Measurements from ENCODE around the gene CCSER1. TPM values are rescaled to one million over a fixed set of nuclear protein-coding genes. Genes with fewer than 3 reads are reported as not detected.

The CCSER1 gene
- polyA plus RNA-seq, 1 donor from 2014 or later: 20.8 TPM

GRCh38 chr4:91577864-91578263 lies 1450.7 kb downstream of the CCSER1 start:
- no peak for TF ChIP-seq POLR2AphosphoS5 (IDR thresholded peaks at IDR 0.05)
- no peak for TF ChIP-seq EZH2 (IDR thresholded peaks at IDR 0.05; ENCODE audit: borderline replicate concordance, insufficient read depth, low read length, poor library complexity, severe bottlenecking)
- no peak for TF ChIP-seq TAF1 (IDR thresholded peaks at IDR 0.05; ENCODE audit: low read depth)
- no peak for TF ChIP-seq EP300 (conservative IDR thresholded peaks at IDR 0.05; ENCODE audit: poor library complexity, severe bottlenecking)
- no peak for TF ChIP-seq MXI1 (conservative IDR thresholded peaks at IDR 0.05; ENCODE audit: poor library complexity, severe bottlenecking)
- TF ChIP-seq, protein P1, sequence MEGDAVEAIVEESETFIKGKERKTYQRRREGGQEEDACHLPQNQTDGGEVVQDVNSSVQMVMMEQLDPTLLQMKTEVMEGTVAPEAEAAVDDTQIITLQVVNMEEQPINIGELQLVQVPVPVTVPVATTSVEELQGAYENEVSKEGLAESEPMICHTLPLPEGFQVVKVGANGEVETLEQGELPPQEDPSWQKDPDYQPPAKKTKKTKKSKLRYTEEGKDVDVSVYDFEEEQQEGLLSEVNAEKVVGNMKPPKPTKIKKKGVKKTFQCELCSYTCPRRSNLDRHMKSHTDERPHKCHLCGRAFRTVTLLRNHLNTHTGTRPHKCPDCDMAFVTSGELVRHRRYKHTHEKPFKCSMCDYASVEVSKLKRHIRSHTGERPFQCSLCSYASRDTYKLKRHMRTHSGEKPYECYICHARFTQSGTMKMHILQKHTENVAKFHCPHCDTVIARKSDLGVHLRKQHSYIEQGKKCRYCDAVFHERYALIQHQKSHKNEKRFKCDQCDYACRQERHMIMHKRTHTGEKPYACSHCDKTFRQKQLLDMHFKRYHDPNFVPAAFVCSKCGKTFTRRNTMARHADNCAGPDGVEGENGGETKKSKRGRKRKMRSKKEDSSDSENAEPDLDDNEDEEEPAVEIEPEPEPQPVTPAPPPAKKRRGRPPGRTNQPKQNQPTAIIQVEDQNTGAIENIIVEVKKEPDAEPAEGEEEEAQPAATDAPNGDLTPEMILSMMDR (IDR thresholded peaks at IDR 0.05; ENCODE audit: poor library complexity, severe bottlenecking): no peak
- no peak for TF ChIP-seq SMC3 (conservative IDR thresholded peaks at IDR 0.05; ENCODE audit: poor library complexity)
- no peak for TF ChIP-seq RAD21 (conservative IDR thresholded peaks at IDR 0.05)
- TF ChIP-seq, protein P2, sequence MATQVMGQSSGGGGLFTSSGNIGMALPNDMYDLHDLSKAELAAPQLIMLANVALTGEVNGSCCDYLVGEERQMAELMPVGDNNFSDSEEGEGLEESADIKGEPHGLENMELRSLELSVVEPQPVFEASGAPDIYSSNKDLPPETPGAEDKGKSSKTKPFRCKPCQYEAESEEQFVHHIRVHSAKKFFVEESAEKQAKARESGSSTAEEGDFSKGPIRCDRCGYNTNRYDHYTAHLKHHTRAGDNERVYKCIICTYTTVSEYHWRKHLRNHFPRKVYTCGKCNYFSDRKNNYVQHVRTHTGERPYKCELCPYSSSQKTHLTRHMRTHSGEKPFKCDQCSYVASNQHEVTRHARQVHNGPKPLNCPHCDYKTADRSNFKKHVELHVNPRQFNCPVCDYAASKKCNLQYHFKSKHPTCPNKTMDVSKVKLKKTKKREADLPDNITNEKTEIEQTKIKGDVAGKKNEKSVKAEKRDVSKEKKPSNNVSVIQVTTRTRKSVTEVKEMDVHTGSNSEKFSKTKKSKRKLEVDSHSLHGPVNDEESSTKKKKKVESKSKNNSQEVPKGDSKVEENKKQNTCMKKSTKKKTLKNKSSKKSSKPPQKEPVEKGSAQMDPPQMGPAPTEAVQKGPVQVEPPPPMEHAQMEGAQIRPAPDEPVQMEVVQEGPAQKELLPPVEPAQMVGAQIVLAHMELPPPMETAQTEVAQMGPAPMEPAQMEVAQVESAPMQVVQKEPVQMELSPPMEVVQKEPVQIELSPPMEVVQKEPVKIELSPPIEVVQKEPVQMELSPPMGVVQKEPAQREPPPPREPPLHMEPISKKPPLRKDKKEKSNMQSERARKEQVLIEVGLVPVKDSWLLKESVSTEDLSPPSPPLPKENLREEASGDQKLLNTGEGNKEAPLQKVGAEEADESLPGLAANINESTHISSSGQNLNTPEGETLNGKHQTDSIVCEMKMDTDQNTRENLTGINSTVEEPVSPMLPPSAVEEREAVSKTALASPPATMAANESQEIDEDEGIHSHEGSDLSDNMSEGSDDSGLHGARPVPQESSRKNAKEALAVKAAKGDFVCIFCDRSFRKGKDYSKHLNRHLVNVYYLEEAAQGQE (IDR thresholded peaks at IDR 0.05; ENCODE audit: borderline replicate concordance): no peak
- Histone ChIP-seq H3K79me2 (replicated peaks; ENCODE audit: insufficient read depth, low read length) (no peaks in the 10 kb centered on the region), H3K9me3 (ENCODE audit: low read length) (no peaks in the 10 kb centered on the region), H2AFZ (ENCODE audit: low read depth, low read length) (no peak overlapping the region), H3K9me2 (ENCODE audit: insufficient read depth, low read length) (no peaks in the 10 kb centered on the region), H4K20me1 (ENCODE audit: insufficient read depth) (no peaks in the 10 kb centered on the region), H3K27me3 (ENCODE audit: insufficient read depth, low read depth, low read length) (no peaks in the 10 kb centered on the region), H3K36me3 (ENCODE audit: insufficient read depth, low read length) (no peaks in the 10 kb centered on the region), H3K4me2 (ENCODE audit: low read length) (no peak overlapping the region), H3F3A (ENCODE audit: insufficient read depth, low read length, poor library complexity, severe bottlenecking) (no peaks in the 10 kb centered on the region), H3K9ac (ENCODE audit: low read length) (no peak overlapping the region), H3K4me3 (ENCODE audit: low read length) (no peak overlapping the region), H3K27ac (ENCODE audit: low read length) (no peak overlapping the region)

GRCh38 chr4:91590260-91590659 lies 1463.1 kb downstream of the CCSER1 start:
- H3K4me2 ChIP-seq (ENCODE audit: low read length): no peak overlapping the region
- no peak overlapping the region for H3K9ac ChIP-seq (ENCODE audit: low read length)
- peaks cover 3% of the 10 kb centered on the region for H3F3A ChIP-seq (ENCODE audit: insufficient read depth, low read length, poor library complexity, severe bottlenecking)
- H3K36me3 ChIP-seq (ENCODE audit: insufficient read depth, low read length): no peaks in the 10 kb centered on the region
- H3K27ac ChIP-seq (ENCODE audit: low read length): no peak overlapping the region
- no peaks in the 10 kb centered on the region for H3K9me3 ChIP-seq (ENCODE audit: low read length)
- no peak overlapping the region for H2AFZ ChIP-seq (ENCODE audit: low read depth, low read length)
- H3K9me2 ChIP-seq (ENCODE audit: insufficient read depth, low read length): no peaks in the 10 kb centered on the region
- no peaks in the 10 kb centered on the region for H4K20me1 ChIP-seq (ENCODE audit: insufficient read depth)
- H3K4me3 ChIP-seq (ENCODE audit: low read length): no peak overlapping the region
- TF ChIP-seq RAD21 (conservative IDR thresholded peaks at IDR 0.05): no peak
- TF ChIP-seq, protein P1 (IDR thresholded peaks at IDR 0.05; ENCODE audit: poor library complexity, severe bottlenecking): no peak
- TF ChIP-seq, protein P2 (IDR thresholded peaks at IDR 0.05; ENCODE audit: borderline replicate concordance): no peak
- TF ChIP-seq TAF1 (IDR thresholded peaks at IDR 0.05; ENCODE audit: low read depth): no peak
- TF ChIP-seq POLR2AphosphoS5 (IDR thresholded peaks at IDR 0.05): no peak
- no peak for TF ChIP-seq EZH2 (IDR thresholded peaks at IDR 0.05; ENCODE audit: borderline replicate concordance, insufficient read depth, low read length, poor library complexity, severe bottlenecking)
- TF ChIP-seq EP300 (conservative IDR thresholded peaks at IDR 0.05; ENCODE audit: poor library complexity, severe bottlenecking): no peak
- no peak for TF ChIP-seq SMC3 (conservative IDR thresholded peaks at IDR 0.05; ENCODE audit: poor library complexity)
- TF ChIP-seq MXI1 (conservative IDR thresholded peaks at IDR 0.05; ENCODE audit: poor library complexity, severe bottlenecking): no peak
- no peaks in the 10 kb centered on the region for H3K79me2 ChIP-seq (replicated peaks; ENCODE audit: insufficient read depth, low read length)
- no peaks in the 10 kb centered on the region for H3K27me3 ChIP-seq (ENCODE audit: insufficient read depth, low read depth, low read length)

Measured in neural cell (in vitro differentiated cells).